Parathyroid adenoma (tissue), 2 donors: ENCODE data around the gene FIGN.
A peak's percentile ranks its signal among the peaks of the same experiment; 100 is the strongest.

Source experiments
- H2AFZ ChIP-seq: fragments of 300-600 bp; sonication (generic); one replicate; pipeline ENCODE4 v1.7.0; 2017; ENCODE audit warnings: antibody characterized with exemption, mild to moderate bottlenecking
- H3K27ac ChIP-seq: fragments of 300-600 bp; sonication (generic); one replicate; pipeline ENCODE4 v1.7.0; 2017
- H3K27me3 ChIP-seq: fragments of 300-600 bp; sonication (generic); one replicate; pipeline ENCODE4 v1.7.0; 2017; ENCODE audit warnings: low read length; ENCODE audit not compliant: control insufficient read depth, insufficient read depth
- H3K36me3 ChIP-seq: fragments of 300-600 bp; sonication (generic); one replicate; pipeline ENCODE4 v1.7.0; 2017; ENCODE audit warnings: low read length; ENCODE audit not compliant: control insufficient read depth, insufficient read depth
- H3K4me1 ChIP-seq: fragments of 300-600 bp; sonication (generic); one replicate; pipeline ENCODE4 v1.7.0; 2017; ENCODE audit warnings: control low read depth
- H3K4me2 ChIP-seq: fragments of 300-600 bp; sonication (generic); one replicate; pipeline ENCODE4 v1.7.0; 2017; ENCODE audit warnings: low read length
- H3K4me3 ChIP-seq: fragments of 300-600 bp; sonication (generic); one replicate; pipeline ENCODE4 v1.7.0; 2017; ENCODE audit warnings: low read depth, low read length
- H3K79me2 ChIP-seq: fragments of 300-600 bp; sonication (generic); one replicate; pipeline ENCODE4 v1.7.0; 2017; ENCODE audit warnings: control low read depth
- H3K9ac ChIP-seq: fragments of 300-600 bp; sonication (generic); one replicate; pipeline ENCODE4 v1.7.0; 2017; ENCODE audit warnings: mild to moderate bottlenecking
- H3K9me3 ChIP-seq: fragments of 300-600 bp; sonication (generic); one replicate; pipeline ENCODE4 v1.7.0; 2017; ENCODE audit warnings: low read length; ENCODE audit not compliant: control insufficient read depth
- CTCF ChIP-seq: fragments of 300-600 bp; sonication (generic); IDR thresholded peaks from one replicate; pipeline ENCODE4 v1.7.0; 2017; ENCODE audit warnings: antibody characterized with exemption, mild to moderate bottlenecking
- donor health status: primary hyperparathyroidism.

The FIGN gene

GRCh38 chr2:163686289-163686688 lies 49.5 kb downstream of the FIGN start:
- no peaks in the 10 kb centered on the region for H3K9me3 ChIP-seq
- no peak overlapping the region for H3K4me3 ChIP-seq
- H3K4me1 ChIP-seq = peaks cover 7% of the 10 kb centered on the region
- no peak overlapping the region for H3K9ac ChIP-seq
- no peaks in the 10 kb centered on the region for H3K27me3 ChIP-seq
- no peak for TF ChIP-seq CTCF
- H2AFZ ChIP-seq = no peak overlapping the region
- no peaks in the 10 kb centered on the region for H3K79me2 ChIP-seq
- H3K36me3 ChIP-seq = no peaks in the 10 kb centered on the region
- no peak overlapping the region for H3K27ac ChIP-seq
- H3K4me2 ChIP-seq = no peak overlapping the region

DNA sequence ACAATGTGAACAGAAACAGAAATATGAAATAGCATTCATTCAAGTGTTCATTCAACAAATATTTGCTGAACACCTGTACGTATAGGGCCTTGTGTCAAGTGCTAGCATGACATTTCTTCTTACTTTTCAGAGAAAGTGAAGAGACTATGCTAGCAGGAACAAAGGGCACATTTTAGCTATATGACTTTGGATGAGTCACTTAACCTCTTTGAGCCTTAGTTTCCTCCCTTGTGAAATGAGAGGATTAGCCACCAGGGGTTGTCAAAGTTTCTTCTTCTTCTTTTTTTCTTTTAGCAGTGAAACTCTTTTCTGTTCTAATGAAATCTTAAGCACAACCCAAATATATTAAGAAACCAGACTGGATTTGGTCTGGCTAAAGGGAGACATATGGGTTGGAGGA lies 53.1 kb downstream of the FIGN start:
- TF ChIP-seq CTCF = no peak
- Histone ChIP-seq H3K9ac (no peak overlapping the region), H3K4me1 (peaks cover 9% of the 10 kb centered on the region), H3K9me3 (no peaks in the 10 kb centered on the region), H3K36me3 (no peaks in the 10 kb centered on the region), H3K4me2 (no peak overlapping the region), H2AFZ (no peak overlapping the region), H3K79me2 (no peaks in the 10 kb centered on the region), H3K27me3 (no peaks in the 10 kb centered on the region), H3K27ac (no peak overlapping the region), H3K4me3 (no peak overlapping the region)

DNA sequence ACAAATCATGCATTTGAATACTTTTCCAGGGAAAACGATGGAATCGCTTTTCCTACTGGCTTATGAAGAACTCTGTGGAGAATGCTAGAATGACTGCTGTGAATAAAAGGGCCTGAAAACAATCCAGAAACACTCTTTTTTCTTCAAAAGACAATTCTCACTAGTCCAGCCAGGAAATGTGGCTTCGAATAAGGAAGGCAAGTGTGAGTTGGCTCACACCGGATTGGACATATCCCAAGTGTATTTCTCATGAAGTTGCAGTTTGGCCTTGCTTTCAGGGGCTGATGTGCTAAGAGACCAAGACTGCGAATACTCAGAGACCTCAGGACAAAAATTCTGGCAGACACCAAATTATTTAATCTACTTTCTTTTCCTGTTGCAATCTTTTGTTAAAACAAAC lies 54.1 kb downstream of the FIGN start:
- no peak overlapping the region for H2AFZ ChIP-seq
- no peaks in the 10 kb centered on the region for H3K27me3 ChIP-seq
- no peak overlapping the region for H3K27ac ChIP-seq
- H3K36me3 ChIP-seq = no peaks in the 10 kb centered on the region
- no peak overlapping the region for H3K4me3 ChIP-seq
- H3K4me1 ChIP-seq = peaks cover 16% of the 10 kb centered on the region
- TF ChIP-seq CTCF = no peak
- H3K79me2 ChIP-seq = no peaks in the 10 kb centered on the region
- no peaks in the 10 kb centered on the region for H3K9me3 ChIP-seq
- H3K9ac ChIP-seq = no peak overlapping the region
- no peak overlapping the region for H3K4me2 ChIP-seq

GRCh38 chr2:163675388-163675787 lies 60.4 kb downstream of the FIGN start:
- Histone ChIP-seq H3K4me1 (peaks cover 15% of the 10 kb centered on the region), H3K79me2 (no peaks in the 10 kb centered on the region), H2AFZ (no peak overlapping the region), H3K9me3 (no peaks in the 10 kb centered on the region), H3K27me3 (no peaks in the 10 kb centered on the region), H3K4me2 (peak overlapping the region; percentile 3), H3K9ac (no peak overlapping the region), H3K4me3 (no peak overlapping the region), H3K36me3 (no peaks in the 10 kb centered on the region), H3K27ac (no peak overlapping the region)
- no peak for TF ChIP-seq CTCF

DNA sequence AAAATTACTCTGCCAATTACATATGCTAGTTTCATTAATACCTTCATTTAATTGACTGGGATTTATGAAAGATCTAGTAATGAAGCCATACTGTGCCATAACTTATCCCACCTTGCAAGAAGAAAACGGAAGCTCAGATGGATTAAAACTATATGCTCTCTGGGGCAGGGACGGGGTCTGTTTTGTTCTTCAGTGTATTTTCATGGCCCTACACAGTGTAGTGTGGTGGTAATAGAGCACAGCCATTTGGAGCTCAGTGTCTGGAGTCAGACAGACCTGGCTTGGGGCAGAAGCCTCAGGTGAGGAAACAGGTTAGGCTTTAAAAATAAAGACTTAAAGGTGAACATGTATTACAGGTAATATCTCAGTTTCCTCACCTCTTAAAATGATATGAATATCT lies 62.3 kb downstream of the FIGN start:
- no peak overlapping the region for H3K4me2 ChIP-seq
- H3K9me3 ChIP-seq = no peaks in the 10 kb centered on the region
- TF ChIP-seq CTCF = no peak
- H3K27ac ChIP-seq = no peak overlapping the region
- no peaks in the 10 kb centered on the region for H3K27me3 ChIP-seq
- H2AFZ ChIP-seq = no peak overlapping the region
- no peaks in the 10 kb centered on the region for H3K79me2 ChIP-seq
- H3K9ac ChIP-seq = no peak overlapping the region
- peaks cover 15% of the 10 kb centered on the region for H3K4me1 ChIP-seq
- H3K4me3 ChIP-seq = no peak overlapping the region
- H3K36me3 ChIP-seq = no peaks in the 10 kb centered on the region
